ENCODE data around the gene RANGAP1. TPM values are rescaled to one million over a fixed set of nuclear protein-coding genes. Genes with fewer than 3 reads are reported as not detected.
A peak's percentile ranks its signal among the peaks of the same experiment; 100 is the strongest.

The RANGAP1 gene
- total and polyA plus RNA-seq, 2 of the 8 experiments (the other 6 are each of a cell fraction or from before 2014, with no cell fraction given): 121 to 171 TPM

GRCh38 chr22:41243361-41243760, 42.6 kb downstream of the RANGAP1 start:
- Histone ChIP-seq H2BK5ac (ENCODE audit: low read depth, low read length) (no peak overlapping the region), H4K8ac (ENCODE audit: extremely low read depth, insufficient read depth, low read length) (no peak overlapping the region), H3K56ac (replicated peaks; ENCODE audit: insufficient read length, low read depth, low read length) (no peak overlapping the region), H3K36me3 (ENCODE audit: control insufficient read depth in 2 of 4, insufficient read depth in 4 of 4, low read length in 3 of 4) (peaks cover 7 to 23% (median 15%) of the 10 kb centered on the region in 4 experiments; a peak in 6 of 8 replicates), H2AK5ac (ENCODE audit: low read depth, low read length) (no peak overlapping the region), H3K23ac (ENCODE audit: insufficient read length) (no peak overlapping the region), H3K9me3 (ENCODE audit: insufficient read depth in 2 of 2, low read depth in 1 of 2, low read length in 1 of 2) (no peaks in the 10 kb centered on the region), H2BK12ac (ENCODE audit: low read depth, low read length) (no peak overlapping the region), H4K20me1 (replicated peaks in 1 of 2; ENCODE audit: control insufficient read depth in 1 of 2, insufficient read depth in 2 of 2, low read length in 2 of 2) (peaks cover 0 to 11% of the 10 kb centered on the region in 2 experiments), H2BK20ac (ENCODE audit: low read length) (no peak overlapping the region), H3K79me1 (ENCODE audit: low read depth, low read length) (no peaks in the 10 kb centered on the region), H3K18ac (ENCODE audit: extremely low read depth, low read length) (no peak overlapping the region), H4K91ac (replicated peaks; ENCODE audit: insufficient read length, low read length) (no peak overlapping the region), H3K9ac (replicated peaks in 1 of 4; ENCODE audit: extremely low read depth in 1 of 4, low read depth in 3 of 4, low read length in 3 of 4) (no peak overlapping the region), H3K4me3 (ENCODE audit: extremely low read depth in 1 of 4, insufficient read depth in 2 of 4, low read depth in 3 of 4, low read length in 4 of 4) (no peak overlapping the region), H3K27me3 (replicated peaks in 1 of 4; ENCODE audit: control insufficient read depth in 3 of 4, extremely low read depth in 1 of 4, insufficient read depth in 3 of 4, low read length in 3 of 4) (no peaks in the 10 kb centered on the region; a peak in 1 of 7 replicates), H3K27ac (ENCODE audit: low read depth, low read length) (no peak overlapping the region), H3K4ac (replicated peaks; ENCODE audit: insufficient read length, low read depth, low read length) (no peak overlapping the region), H3K23me2 (ENCODE audit: low read depth, low read length) (no peaks in the 10 kb centered on the region; the same call in 1 of the 2 replicates), H2BK120ac (replicated peaks; ENCODE audit: low read depth, low read length) (no peak overlapping the region), H4K5ac (ENCODE audit: insufficient read length, low read depth, low read length) (no peak overlapping the region), H3K14ac (ENCODE audit: insufficient read length) (no peak overlapping the region), H3K79me2 (ENCODE audit: control insufficient read depth in 1 of 2, insufficient read depth in 2 of 2, low read length in 2 of 2) (no peaks in the 10 kb centered on the region), H3K4me1 (replicated peaks in 1 of 4; ENCODE audit: control insufficient read depth in 3 of 4, insufficient read depth in 4 of 4, low read length in 3 of 4) (peaks cover 0 to 7% (median 6%) of the 10 kb centered on the region in 4 experiments; a peak in 5 of 7 replicates), H3K4me2 (ENCODE audit: insufficient read depth in 1 of 2, low read depth in 2 of 2, low read length in 2 of 2) (no peak overlapping the region), H2AFZ (ENCODE audit: low read length) (no peak overlapping the region), H2BK15ac (ENCODE audit: low read length) (no peak overlapping the region)
- ChIA-PET CTCF (ENCODE audit: partially characterized antibody) (interaction anchor here (0.7 to 1.4 kb wide), 5 partner anchors 24 to 320 kb away, joined by 3 to 6 read pairs (median 4); no protein-coding TSS in a partner anchor), POLR2A (ENCODE audit: partially characterized antibody) (interaction anchor here (0.5 to 4.2 kb wide), 13 partner anchors 10 to 104 kb away, joined by 3 to 23 read pairs (median 3); no protein-coding TSS in a partner anchor)
- no peak for DNase-seq (ENCODE audit: low read depth in 1 of 2, low spot score in 2 of 2)
- FAIRE-seq: no peak
- TF ChIP-seq RFX5 (IDR thresholded peaks at IDR 0.05; ENCODE audit: borderline replicate concordance, low read depth, low read length) (no peak), POLR2AphosphoS5 (IDR thresholded peaks at IDR 0.05; ENCODE audit: low read depth, low read length) (0 out of 2 replicates have a peak, but pooled peaks have one; percentile 3), SAP30 (IDR thresholded peaks at IDR 0.05; ENCODE audit: insufficient read depth, insufficient replicate concordance, low read length) (no peak), POU5F1 (IDR thresholded peaks at IDR 0.05; ENCODE audit: low read depth, low read length) (no peak)
- WGBS, 2 experiments (ENCODE audit: extremely low coverage in 1 of 2, insufficient coverage in 1 of 2, insufficient read length in 1 of 2, insufficient replicate concordance in 2 of 2, low coverage in 1 of 2, low lambda C conversion rate in 2 of 2, missing lambda C conversion rate in 1 of 2): 90% methylated on average over 6 of the region's 6 CpGs; no CpG with 5 or more reads in 1 of the 2 experiments
